22Rv1 (cell line): ENCODE results near the gene USP2.

Experiments
- ZFX ChIP-seq: fragments of 450-650 bp; IDR thresholded peaks from 2 replicates; pipeline ENCODE4 v1.6.1; 2017; ENCODE audit warnings: antibody characterized with exemption, borderline replicate concordance
- TF ChIP-seq, protein P1 (sequence below): fragments of 450-650 bp; IDR thresholded peaks from 2 replicates; pipeline ENCODE4 v1.5.1; 2017; ENCODE audit warnings: mild to moderate bottlenecking

- TF ChIP-seq, protein P1, sequence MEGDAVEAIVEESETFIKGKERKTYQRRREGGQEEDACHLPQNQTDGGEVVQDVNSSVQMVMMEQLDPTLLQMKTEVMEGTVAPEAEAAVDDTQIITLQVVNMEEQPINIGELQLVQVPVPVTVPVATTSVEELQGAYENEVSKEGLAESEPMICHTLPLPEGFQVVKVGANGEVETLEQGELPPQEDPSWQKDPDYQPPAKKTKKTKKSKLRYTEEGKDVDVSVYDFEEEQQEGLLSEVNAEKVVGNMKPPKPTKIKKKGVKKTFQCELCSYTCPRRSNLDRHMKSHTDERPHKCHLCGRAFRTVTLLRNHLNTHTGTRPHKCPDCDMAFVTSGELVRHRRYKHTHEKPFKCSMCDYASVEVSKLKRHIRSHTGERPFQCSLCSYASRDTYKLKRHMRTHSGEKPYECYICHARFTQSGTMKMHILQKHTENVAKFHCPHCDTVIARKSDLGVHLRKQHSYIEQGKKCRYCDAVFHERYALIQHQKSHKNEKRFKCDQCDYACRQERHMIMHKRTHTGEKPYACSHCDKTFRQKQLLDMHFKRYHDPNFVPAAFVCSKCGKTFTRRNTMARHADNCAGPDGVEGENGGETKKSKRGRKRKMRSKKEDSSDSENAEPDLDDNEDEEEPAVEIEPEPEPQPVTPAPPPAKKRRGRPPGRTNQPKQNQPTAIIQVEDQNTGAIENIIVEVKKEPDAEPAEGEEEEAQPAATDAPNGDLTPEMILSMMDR: no peak
- TF ChIP-seq ZFX: no peak
These were observed 14.5 kb downstream of the USP2 start for GRCh38 chr11:119366690-119367620.
